ENCODE results near the gene CLIC3. TPM values are rescaled to one million over a fixed set of nuclear protein-coding genes. Genes with fewer than 3 reads are reported as not detected.

Gene CLIC3
- polyA plus RNA-seq, 2 of the 4 experiments (the other 2 are of a cell fraction): 0.61 to 6.4 TPM

DNA sequence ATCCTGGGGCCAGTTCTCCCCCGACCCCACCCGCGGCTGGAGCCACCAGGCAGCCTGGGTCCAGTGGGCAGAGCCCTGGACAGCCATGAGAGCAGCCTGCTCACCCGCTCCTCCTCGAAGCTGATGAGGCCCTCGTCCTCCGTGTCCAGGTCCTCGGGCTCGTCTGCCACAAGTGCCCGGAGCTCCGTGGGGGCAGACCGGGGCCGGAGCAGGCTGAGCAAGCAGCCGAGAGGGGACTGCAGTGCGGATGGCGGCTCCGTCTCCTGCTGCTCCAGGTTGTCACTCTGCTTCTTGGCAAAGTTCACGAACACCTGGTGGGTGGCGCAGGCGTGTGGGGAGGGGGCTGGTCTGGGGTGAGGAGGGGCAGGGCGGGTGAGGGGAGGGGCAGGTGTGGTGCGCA, 11.9 kb upstream of the CLIC3 start:
- H3K4me2 ChIP-seq: no peak overlapping the region
- DNase-seq (ENCODE audit: low read depth in 1 of 2, low spot score in 1 of 2) (no peak), FAIRE-seq (no peak), ATAC-seq (peak in 1 of 2 experiments; percentile 6; a peak in 2 of 6 replicates)
- WGBS (ENCODE audit: missing lambda C conversion rate): 82% methylated on average over 14 of the region's 22 CpGs
- H3K9me3 ChIP-seq: no peaks in the 10 kb centered on the region
- H3K4me3 ChIP-seq: no peak overlapping the region
- ChIA-PET CTCF (interaction anchor here (1.3 to 2.9 kb wide), 2 partner anchors 21 to 27 kb away, joined by 7 to 13 read pairs; no protein-coding TSS in a partner anchor), POLR2A (no interaction called here)
- H3K4me1 ChIP-seq: peaks cover 5% of the 10 kb centered on the region; the same call in 2 of the 3 replicates
- no peak overlapping the region for H3K27ac ChIP-seq
- no peak for TF ChIP-seq EHF (CRISPR knock-in tag; IDR thresholded peaks at IDR 0.05)
- no peak for TF ChIP-seq POLR2AphosphoS2 (conservative IDR thresholded peaks at IDR 0.05; ENCODE audit: low read length)
- TF ChIP-seq, protein P1, sequence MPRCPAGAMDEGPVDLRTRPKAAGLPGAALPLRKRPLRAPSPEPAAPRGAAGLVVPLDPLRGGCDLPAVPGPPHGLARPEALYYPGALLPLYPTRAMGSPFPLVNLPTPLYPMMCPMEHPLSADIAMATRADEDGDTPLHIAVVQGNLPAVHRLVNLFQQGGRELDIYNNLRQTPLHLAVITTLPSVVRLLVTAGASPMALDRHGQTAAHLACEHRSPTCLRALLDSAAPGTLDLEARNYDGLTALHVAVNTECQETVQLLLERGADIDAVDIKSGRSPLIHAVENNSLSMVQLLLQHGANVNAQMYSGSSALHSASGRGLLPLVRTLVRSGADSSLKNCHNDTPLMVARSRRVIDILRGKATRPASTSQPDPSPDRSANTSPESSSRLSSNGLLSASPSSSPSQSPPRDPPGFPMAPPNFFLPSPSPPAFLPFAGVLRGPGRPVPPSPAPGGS (IDR thresholded peaks at IDR 0.05): no peak
- no peak for TF ChIP-seq SMC3 (IDR thresholded peaks at IDR 0.05)
- no peak for TF ChIP-seq ZC3H11A (IDR thresholded peaks at IDR 0.05)
- TF ChIP-seq RFX5 (IDR thresholded peaks at IDR 0.05): no peak
- no peak for TF ChIP-seq TP53 (CRISPR knock-in tag; IDR thresholded peaks at IDR 0.05)
- no peak for TF ChIP-seq JUNB (IDR thresholded peaks at IDR 0.05)
- TF ChIP-seq, protein P2, sequence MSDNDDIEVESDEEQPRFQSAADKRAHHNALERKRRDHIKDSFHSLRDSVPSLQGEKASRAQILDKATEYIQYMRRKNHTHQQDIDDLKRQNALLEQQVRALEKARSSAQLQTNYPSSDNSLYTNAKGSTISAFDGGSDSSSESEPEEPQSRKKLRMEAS (IDR thresholded peaks at IDR 0.05): no peak

DNA sequence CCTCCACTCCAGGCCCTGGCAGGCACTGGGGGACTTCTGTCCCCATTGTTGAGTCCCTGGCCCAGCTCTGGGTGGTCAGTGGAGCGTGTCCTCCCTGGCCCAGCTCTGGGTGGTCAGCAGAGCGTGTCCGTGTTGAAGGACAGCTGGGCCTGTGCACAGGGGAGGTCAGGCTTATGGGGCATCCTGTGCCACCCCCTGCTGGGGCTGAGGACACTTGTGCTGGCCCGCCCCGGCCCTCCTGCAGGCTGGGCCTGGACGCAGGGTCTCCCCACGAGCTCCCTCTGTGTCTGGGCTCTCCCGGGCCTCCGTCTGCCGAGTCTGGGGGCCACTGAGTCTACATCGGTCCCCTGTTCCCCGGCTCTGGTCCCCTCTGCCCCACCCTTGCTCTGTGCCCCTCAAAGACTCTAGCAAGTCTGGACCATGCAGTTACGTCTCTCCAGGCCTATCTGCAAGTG, 11.5 kb upstream of the CLIC3 start:
- no peak for TF ChIP-seq JUN (IDR thresholded peaks at IDR 0.05)
- CTCF ChIA-PET: interaction anchor here (1.3 to 2.9 kb wide), 3 partner anchors 21 to 60 kb away, joined by 7 to 13 read pairs (median 9); no protein-coding TSS in a partner anchor
- Histone ChIP-seq H3K4me2 (no peak overlapping the region), H3K4me3 (no peak overlapping the region), H3K9me3 (no peaks in the 10 kb centered on the region), H3K27ac (no peak overlapping the region), H3K4me1 (peaks cover 5% of the 10 kb centered on the region; the same call in 2 of the 3 replicates)
- ATAC-seq (peak in 1 of 2 experiments; percentile 17; a peak in 3 of 6 replicates), FAIRE-seq (no peak), DNase-seq (ENCODE audit: low read depth in 1 of 2, low spot score in 1 of 2) (no peak)
- WGBS (ENCODE audit: missing lambda C conversion rate): 89% methylated on average over 10 of the region's 13 CpGs
- POLR2A ChIA-PET: no interaction called here

DNA sequence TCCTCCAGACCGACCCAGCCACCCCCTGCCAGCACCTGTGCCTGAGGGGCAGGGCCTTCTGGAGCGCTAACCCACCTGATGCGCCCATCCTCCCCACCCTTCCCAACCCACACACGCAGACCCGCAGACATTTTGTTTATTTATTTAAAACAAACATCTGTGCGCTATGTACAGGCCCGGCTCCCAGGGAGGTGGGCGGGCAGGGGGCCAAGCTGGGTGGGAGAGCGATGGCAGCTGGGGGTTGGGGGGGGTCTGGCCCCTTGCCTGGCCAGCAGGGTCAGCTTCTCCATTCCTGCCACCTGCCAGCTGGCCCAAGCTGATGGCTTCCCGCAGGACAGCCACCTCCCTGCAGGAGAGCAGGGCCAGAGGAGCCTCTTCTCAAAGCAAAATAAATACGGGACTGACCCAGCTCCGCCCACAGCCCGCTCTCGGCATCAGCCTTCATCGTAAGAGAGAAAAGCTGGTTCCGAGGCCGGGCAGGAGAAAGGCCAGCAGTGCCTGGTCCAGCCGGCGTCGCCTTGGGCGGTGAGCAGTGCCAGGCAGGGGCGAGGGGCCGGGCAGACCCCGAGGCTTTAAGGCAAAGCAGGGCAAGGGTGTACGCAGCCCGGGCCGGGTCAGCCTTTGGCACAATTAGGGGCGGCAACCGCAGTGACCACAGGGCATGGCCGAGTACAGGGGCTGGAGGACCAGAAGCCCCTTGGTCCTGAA, 10.9 kb upstream of the CLIC3 start:
- Histone ChIP-seq H3K27ac (no peak overlapping the region), H3K4me3 (no peak overlapping the region), H3K9me3 (no peaks in the 10 kb centered on the region), H3K4me2 (no peak overlapping the region), H3K4me1 (peaks cover 5% of the 10 kb centered on the region; the same call in 2 of the 3 replicates)
- FAIRE-seq (no peak), DNase-seq (ENCODE audit: low read depth in 1 of 2, low spot score in 1 of 2) (no peak), ATAC-seq (peak in 1 of 2 experiments; percentile 47; a peak in 3 of 6 replicates)
- POLR2A ChIA-PET: interaction anchor here (0.8 kb wide), 1 partner anchor 15 kb away, joined by 3 read pairs; the partner anchor contains the start of gene PAXX
- 68% methylated on average over 24 of the region's 30 CpGs for WGBS (ENCODE audit: missing lambda C conversion rate)
- CTCF ChIA-PET: interaction anchor here (0.6 to 6.1 kb wide), 6 partner anchors 22 to 185 kb away, joined by 3 to 37 read pairs (median 8); partner anchors contain the start of genes ABCA2 and NPDC1
- TF ChIP-seq, protein P2 (IDR thresholded peaks at IDR 0.05): no peak
- TF ChIP-seq PHF8 (IDR thresholded peaks at IDR 0.05; ENCODE audit: borderline replicate concordance, low read depth) (no peak), SREBF2 (IDR thresholded peaks at IDR 0.05) (no peak), ESRRA (IDR thresholded peaks at IDR 0.05; ENCODE audit: borderline replicate concordance, low read length) (no peak), RARB (CRISPR knock-in tag; IDR thresholded peaks at IDR 0.05) (no peak), EHMT2 (IDR thresholded peaks at IDR 0.05; ENCODE audit: low read depth) (no peak), ZC3H11A (IDR thresholded peaks at IDR 0.05) (no peak), MAZ (IDR thresholded peaks at IDR 0.05; ENCODE audit: borderline replicate concordance, low read depth, low read length) (no peak), FOSB (CRISPR knock-in tag; IDR thresholded peaks at IDR 0.05) (no peak), EHF (CRISPR knock-in tag; IDR thresholded peaks at IDR 0.05) (no peak), ZNF302 (CRISPR knock-in tag; IDR thresholded peaks at IDR 0.05) (no peak), TP53 (CRISPR knock-in tag; IDR thresholded peaks at IDR 0.05) (no peak), CEBPB (IDR thresholded peaks at IDR 0.05) (no peak), RAD21 (conservative IDR thresholded peaks at IDR 0.05 in 1 of 2, IDR thresholded peaks at IDR 0.05 in 1 of 2) (no peak), KDM5A (IDR thresholded peaks at IDR 0.05) (no peak)
- TF ChIP-seq, protein P3, sequence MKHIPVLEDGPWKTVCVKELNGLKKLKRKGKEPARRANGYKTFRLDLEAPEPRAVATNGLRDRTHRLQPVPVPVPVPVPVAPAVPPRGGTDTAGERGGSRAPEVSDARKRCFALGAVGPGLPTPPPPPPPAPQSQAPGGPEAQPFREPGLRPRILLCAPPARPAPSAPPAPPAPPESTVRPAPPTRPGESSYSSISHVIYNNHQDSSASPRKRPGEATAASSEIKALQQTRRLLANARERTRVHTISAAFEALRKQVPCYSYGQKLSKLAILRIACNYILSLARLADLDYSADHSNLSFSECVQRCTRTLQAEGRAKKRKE (CRISPR knock-in tag; IDR thresholded peaks at IDR 0.05; ENCODE audit: low read depth): no peak
- TF ChIP-seq, protein P1 (IDR thresholded peaks at IDR 0.05): no peak
- TF ChIP-seq, protein P4, sequence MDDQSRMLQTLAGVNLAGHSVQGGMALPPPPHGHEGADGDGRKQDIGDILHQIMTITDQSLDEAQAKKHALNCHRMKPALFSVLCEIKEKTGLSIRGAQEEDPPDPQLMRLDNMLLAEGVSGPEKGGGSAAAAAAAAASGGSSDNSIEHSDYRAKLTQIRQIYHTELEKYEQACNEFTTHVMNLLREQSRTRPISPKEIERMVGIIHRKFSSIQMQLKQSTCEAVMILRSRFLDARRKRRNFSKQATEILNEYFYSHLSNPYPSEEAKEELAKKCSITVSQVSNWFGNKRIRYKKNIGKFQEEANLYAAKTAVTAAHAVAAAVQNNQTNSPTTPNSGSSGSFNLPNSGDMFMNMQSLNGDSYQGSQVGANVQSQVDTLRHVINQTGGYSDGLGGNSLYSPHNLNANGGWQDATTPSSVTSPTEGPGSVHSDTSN (IDR thresholded peaks at IDR 0.05): no peak
